ENCODE measurements around the gene SLC4A1AP. TPM values are rescaled to one million over a fixed set of nuclear protein-coding genes. Genes with fewer than 3 reads are reported as not detected.

Gene SLC4A1AP
- total RNA-seq, 2 experiments from 2014 or later, result 22.7 to 23.5 TPM

Other genes with a start within 250 kb of the SLC4A1AP start
- 10 to 100 TPM; 77.1 to 82.3 TPM for gene NRBP1, start 235.3 kb upstream of the SLC4A1AP start, total RNA-seq
- 1 to 10 TPM; 7.1 to 8.3 TPM for gene KRTCAP3, start 221.5 kb upstream of the SLC4A1AP start, total RNA-seq
- gene IFT172, start 174.1 kb upstream of the SLC4A1AP start, total RNA-seq, result 1 to 10 TPM; 9.3 to 9.8 TPM
- gene FNDC4, start 168.7 kb upstream of the SLC4A1AP start, total RNA-seq, result not detected
- not detected for gene GCKR, start 167.1 kb upstream of the SLC4A1AP start, total RNA-seq
- gene ZNF512, start 80.8 kb upstream of the SLC4A1AP start, total RNA-seq, result 10 to 100 TPM; 42.3 to 51.5 TPM
- 1 to 10 TPM in 1 of 2 experiments, under 1 TPM in 1; 1.00 to 1.2 TPM for gene CCDC121, start 34.9 kb upstream of the SLC4A1AP start, total RNA-seq
- gene GPN1, start 34.8 kb upstream of the SLC4A1AP start, total RNA-seq, result 10 to 100 TPM; 36.3 to 44.1 TPM
- 10 to 100 TPM; 34.5 to 36.2 TPM for gene SUPT7L, start 275 bp upstream of the SLC4A1AP start, total RNA-seq
- 10 to 100 TPM; 43.5 to 49.7 TPM for gene MRPL33, start 107.8 kb downstream of the SLC4A1AP start, total RNA-seq
- 1 to 10 TPM; 1.2 TPM for gene RBKS, start 226.5 kb downstream of the SLC4A1AP start, total RNA-seq
- gene BABAM2, start 226.8 kb downstream of the SLC4A1AP start, total RNA-seq, result 10 to 100 TPM; 41.9 to 49.7 TPM